Lower leg skin (tissue), 3 donors: ENCODE measurements around the gene KCNQ2.

Experiments
- CTCF ChIP-seq, 3 donors: fragments of 450-650 bp; IDR thresholded peaks; one replicate each; pipeline ENCODE4 v1.5.1; 2016; ENCODE audit warnings: antibody characterized with exemption in 3 of 3, mild to moderate bottlenecking in 3 of 3, moderate library complexity in 2 of 3
- POLR2A ChIP-seq, 2 donors: fragments of 450-650 bp; IDR thresholded peaks; one replicate each; pipeline ENCODE4 v1.6.1; 2016 to 2017; ENCODE audit warnings: antibody characterized with exemption in 2 of 2, mild to moderate bottlenecking in 1 of 2, moderate library complexity in 1 of 2

GRCh38 chr20:63421094-63421692 lies 51.3 kb downstream of the KCNQ2 start:
- no peak for TF ChIP-seq POLR2A (IDR thresholded peaks at IDR 0.05)
- no peak for TF ChIP-seq CTCF (IDR thresholded peaks at IDR 0.05)
